DND-41 (cell line): ENCODE results near the gene IL1F10.

Experiments used
- ATAC-seq: fragments of 200-7000 bp; cut with Tn5 transposase; 3 replicates; pipeline ENCODE4 v1.9.1; 2021; ENCODE audit warnings: low read depth; ENCODE audit not compliant: insufficient read depth
- DNase-seq: peaks from one replicate; pipeline ENCODE4 v3.0.0-alpha.2; 2020
- H2AFZ ChIP-seq: 2 replicates; pipeline ENCODE4 v1.6.0; 2012; ENCODE audit warnings: low read depth, low read length
- H3K27ac ChIP-seq: 2 replicates; pipeline ENCODE4 v1.5.1; 2012; ENCODE audit warnings: low read length, inconsistent platforms
- H3K27me3 ChIP-seq: fragments of 200-600 bp; sonication (generic); 2 replicates; pipeline ENCODE4 v1.6.0; 2012; ENCODE audit warnings: low read length, mild to moderate bottlenecking, inconsistent platforms; ENCODE audit not compliant: insufficient read depth, poor library complexity
- H3K36me3 ChIP-seq: 2 replicates; pipeline ENCODE4 v1.5.1; 2012; ENCODE audit warnings: low read length, inconsistent platforms; ENCODE audit not compliant: insufficient read depth
- H3K4me1 ChIP-seq: 2 replicates; pipeline ENCODE4 v1.5.1; 2012; ENCODE audit warnings: mild to moderate bottlenecking, low read length; ENCODE audit not compliant: insufficient read depth
- H3K4me2 ChIP-seq: 2 replicates; pipeline ENCODE4 v1.6.0; 2012; ENCODE audit warnings: mild to moderate bottlenecking, moderate library complexity, low read length, inconsistent platforms; ENCODE audit not compliant: insufficient read depth
- H3K4me3 ChIP-seq, 2 experiments: fragments of 200-600 bp in 1 of 2; shearing (Covaris generic) in 1 of 2; 2 replicates each; pipeline ENCODE4 v1.5.1; 2012 to 2016; ENCODE audit warnings: inconsistent platforms in 2 of 2, low read length in 2 of 2, mild to moderate bottlenecking in 2 of 2, low read depth in 1 of 2, moderate library complexity in 1 of 2
- H3K79me2 ChIP-seq: 2 replicates; pipeline ENCODE4 v1.6.0; 2012; ENCODE audit warnings: low read length, inconsistent platforms; ENCODE audit not compliant: insufficient read depth
- H3K9ac ChIP-seq: 2 replicates; pipeline ENCODE4 v1.6.0; 2012; ENCODE audit warnings: low read depth, mild to moderate bottlenecking, inconsistent platforms, low read length, moderate library complexity
- H3K9me3 ChIP-seq: 2 replicates; pipeline ENCODE4 v1.5.1; 2012; ENCODE audit warnings: low read length, moderate library complexity, mild to moderate bottlenecking, inconsistent platforms; ENCODE audit not compliant: insufficient read depth, severe bottlenecking
- H4K20me1 ChIP-seq: 2 replicates; pipeline ENCODE4 v1.6.0; 2012; ENCODE audit warnings: low read length; ENCODE audit not compliant: insufficient read depth
- CTCF ChIP-seq: IDR thresholded peaks from 2 replicates; pipeline ENCODE4 v1.5.1; 2012; ENCODE audit warnings: borderline replicate concordance, low read length, moderate library complexity, mild to moderate bottlenecking; ENCODE audit not compliant: poor library complexity, severe bottlenecking; ENCODE audit errors: extremely low read depth
- EZH2 ChIP-seq: IDR thresholded peaks from 3 replicates; pipeline ENCODE4 v1.6.1; 2012; ENCODE audit warnings: borderline replicate concordance, low read depth, mild to moderate bottlenecking, moderate library complexity, low read length, inconsistent platforms; ENCODE audit not compliant: severe bottlenecking

Gene IL1F10

GRCh38 chr2:113050921-113051895 is 16.6 kb upstream of the IL1F10 start:
- Histone ChIP-seq H3K4me2 (no peak overlapping the region), H3K79me2 (no peaks in the 10 kb centered on the region), H3K27ac (no peak overlapping the region), H4K20me1 (no peaks in the 10 kb centered on the region), H3K27me3 (no peaks in the 10 kb centered on the region), H2AFZ (no peak overlapping the region), H3K4me3 (no peak overlapping the region), H3K9ac (no peak overlapping the region), H3K4me1 (no peaks in the 10 kb centered on the region), H3K9me3 (peaks cover 5% of the 10 kb centered on the region), H3K36me3 (no peaks in the 10 kb centered on the region)
- DNase-seq: no peak
- ATAC-seq: no peak
- peak; percentile 27 for TF ChIP-seq CTCF
- no peak for TF ChIP-seq EZH2

- H3K4me3 ChIP-seq: no peak within 1 kb of the TSS
- no peak within 1 kb of the TSS for H2AFZ ChIP-seq
- H3K4me2 ChIP-seq: no peak within 1 kb of the TSS
- DNase-seq (no peak), ATAC-seq (no peak)
- no peak within 1 kb of the TSS for H3K9ac ChIP-seq
- H4K20me1 ChIP-seq: no peaks in the 10 kb centered on the region
- H3K27me3 ChIP-seq: no peaks in the 10 kb centered on the region
- no peaks in the 10 kb centered on the region for H3K4me1 ChIP-seq
- no peak within 1 kb of the TSS for H3K27ac ChIP-seq
- no peaks in the 10 kb centered on the region for H3K36me3 ChIP-seq
- peaks cover 5% of the 10 kb centered on the region for H3K9me3 ChIP-seq
- no peaks in the 10 kb centered on the region for H3K79me2 ChIP-seq
- no peak for TF ChIP-seq EZH2
- no peak for TF ChIP-seq CTCF
Measured at GRCh38 chr2:113052396-113052917, 15.3 kb upstream of the IL1F10 start, which contains the start of gene IL36B. TSS of gene IL36B (minus strand) at chr2:113052867.

DNA sequence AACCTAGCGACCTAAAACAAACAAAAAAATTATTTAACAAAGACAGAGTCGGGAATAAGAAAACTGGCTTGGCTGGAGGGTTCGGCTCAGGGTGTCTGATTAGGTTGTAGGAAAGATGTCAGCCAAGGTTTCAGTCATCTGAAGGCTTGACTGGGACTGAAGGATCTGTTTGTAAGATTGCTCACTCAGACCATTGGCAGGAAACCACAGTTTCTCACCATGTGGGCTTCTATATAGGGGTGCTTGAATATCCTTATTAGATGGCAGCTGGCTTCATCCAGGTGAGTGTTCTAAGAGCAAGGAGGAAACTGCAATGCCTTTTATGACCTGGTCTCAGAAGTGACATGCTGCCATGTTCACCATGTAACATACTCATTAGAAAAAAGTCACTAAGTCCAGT is 14.1 kb upstream of the IL1F10 start:
- Histone ChIP-seq H3K9ac (no peak overlapping the region), H4K20me1 (no peaks in the 10 kb centered on the region), H3K4me1 (no peaks in the 10 kb centered on the region), H3K36me3 (no peaks in the 10 kb centered on the region), H3K27ac (no peak overlapping the region), H3K4me3 (no peak overlapping the region), H3K4me2 (no peak overlapping the region), H3K9me3 (peaks cover 5% of the 10 kb centered on the region), H3K79me2 (no peaks in the 10 kb centered on the region), H2AFZ (no peak overlapping the region), H3K27me3 (no peaks in the 10 kb centered on the region)
- no peak for DNase-seq
- TF ChIP-seq EZH2 (no peak), CTCF (no peak)
- ATAC-seq: no peak
